WTC11 (cell line): ENCODE measurements around the gene NR3C2.

Experiments used
- ATF2 ChIP-seq: sonication (generic); formaldehyde crosslinking; IDR thresholded peaks from 2 replicates; pipeline ENCODE4 v1.8.1; 2022; ENCODE audit warnings: low read depth, missing genetic modification reagents, borderline replicate concordance
- CTCF ChIP-seq: fragments of 200-600 bp; IDR thresholded peaks from 2 replicates; pipeline ENCODE4 v1.8.0; 2022; ENCODE audit warnings: antibody characterized with exemption
- ELF4 ChIP-seq: sonication (generic); formaldehyde crosslinking; IDR thresholded peaks from 2 replicates; pipeline ENCODE4 v1.8.1; 2022; ENCODE audit warnings: low read depth, mild to moderate bottlenecking, moderate library complexity, missing genetic modification reagents
- ZNF317 ChIP-seq: sonication (generic); formaldehyde crosslinking; IDR thresholded peaks from 2 replicates; pipeline ENCODE4 v1.8.1; 2023; ENCODE audit warnings: low read depth, mild to moderate bottlenecking, moderate library complexity, missing genetic modification reagents, borderline replicate concordance

- TF ChIP-seq ELF4 (no peak), ZNF317 (CRISPR knock-in tag) (no peak), ATF2 (CRISPR knock-in tag) (no peak), CTCF (no peak)
Observed at GRCh38 chr4:148114436-148114835, 327.8 kb downstream of the NR3C2 start.
